ENCODE results near the gene VRK2.
"Not testable (repeated sequence)": the region's sequence is repeated elsewhere in the genome, so short reads cannot be mapped to it uniquely, and the experiment has no call there.

The VRK2 gene

DNA sequence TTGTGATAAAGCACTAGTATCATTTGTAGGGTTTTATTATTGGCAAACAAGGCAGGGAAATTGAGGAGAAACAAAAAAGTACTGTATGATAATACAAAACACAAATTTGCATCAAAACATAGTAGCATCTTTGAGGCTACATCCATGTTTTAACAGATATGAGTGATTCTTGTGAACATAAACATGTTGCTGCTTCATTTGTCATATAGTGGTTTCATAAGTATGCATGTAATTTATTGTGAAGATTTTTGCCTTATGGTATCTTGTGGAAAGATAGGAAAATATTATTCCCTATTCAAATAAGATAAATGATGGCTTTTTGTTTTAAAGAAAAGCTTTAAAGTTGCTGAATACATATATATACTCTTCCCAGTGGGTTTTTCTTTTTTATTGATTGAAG is 60.3 kb downstream of the VRK2 start:
- H3K4me3 ChIP-seq (ENCODE audit: insufficient read depth, low read depth, low read length), result no peak overlapping the region
- no peaks in the 10 kb centered on the region for H3K4me1 ChIP-seq (ENCODE audit: control insufficient read depth, insufficient read depth, low read length)
- H3K36me3 ChIP-seq (ENCODE audit: control insufficient read depth, insufficient read depth, low read length), result no peaks in the 10 kb centered on the region
- H3K27ac ChIP-seq (ENCODE audit: insufficient read depth, low read depth, low read length, poor library complexity, severe bottlenecking), result no peak overlapping the region
- no peaks in the 10 kb centered on the region for H3K27me3 ChIP-seq (ENCODE audit: control insufficient read depth, insufficient read depth, low read length, poor library complexity, severe bottlenecking)
- H3K9me3 ChIP-seq (ENCODE audit: control insufficient read depth, low read length), result no peaks in the 10 kb centered on the region

DNA sequence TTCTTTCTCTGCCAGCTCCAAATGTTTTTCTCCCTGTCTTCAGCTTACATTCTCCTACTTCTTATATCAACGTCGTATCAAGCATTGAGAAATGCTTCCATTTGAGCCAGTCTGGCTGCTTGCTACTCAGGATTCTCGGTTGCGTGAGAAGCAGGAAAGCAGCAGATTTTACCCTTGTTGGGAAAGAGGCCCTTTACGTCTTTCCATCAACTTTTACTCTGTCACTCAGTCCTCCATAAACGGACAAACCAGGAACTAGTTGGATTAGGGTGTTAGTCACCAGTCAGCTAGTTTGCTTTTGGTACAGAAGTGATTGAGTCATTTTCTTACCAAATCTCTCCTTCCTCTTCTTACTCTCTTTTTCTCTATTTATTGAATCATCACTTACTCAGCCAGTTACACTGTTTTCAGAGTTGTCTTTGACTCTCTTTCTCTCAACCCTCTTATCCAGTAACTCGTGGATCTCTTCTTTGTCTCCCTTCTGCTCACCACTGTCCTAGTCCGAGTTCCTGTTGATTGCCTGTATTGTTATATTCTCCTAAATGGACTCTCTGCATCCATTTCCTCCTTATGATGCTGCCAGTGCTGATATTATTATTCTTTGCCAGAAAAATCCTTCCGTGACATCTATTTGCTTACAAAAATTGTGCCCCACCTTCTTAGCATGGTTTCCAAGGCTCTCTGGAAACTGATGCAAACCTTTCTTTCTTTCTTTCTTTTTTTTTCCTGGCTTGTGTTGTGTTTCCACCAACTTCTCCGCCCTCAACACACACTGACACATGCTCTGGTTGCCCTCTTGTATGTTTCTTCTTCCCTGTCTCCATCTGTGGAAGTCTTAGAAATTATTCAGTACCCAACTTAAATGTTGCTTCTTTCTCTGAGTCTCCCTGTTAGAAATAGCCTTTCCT is 61.5 kb downstream of the VRK2 start:
- no peaks in the 10 kb centered on the region for H3K27me3 ChIP-seq (ENCODE audit: control insufficient read depth, insufficient read depth, low read length, poor library complexity, severe bottlenecking)
- H3K4me1 ChIP-seq (ENCODE audit: control insufficient read depth, insufficient read depth, low read length), result no peaks in the 10 kb centered on the region
- 91% methylated on average over 9 to 10 of the region's 10 CpGs for WGBS, 2 experiments
- no peak overlapping the region for H3K27ac ChIP-seq (ENCODE audit: insufficient read depth, low read depth, low read length, poor library complexity, severe bottlenecking)
- no peaks in the 10 kb centered on the region for H3K9me3 ChIP-seq (ENCODE audit: control insufficient read depth, low read length)
- H3K4me3 ChIP-seq (ENCODE audit: insufficient read depth, low read depth, low read length), result no peak overlapping the region
- H3K36me3 ChIP-seq (ENCODE audit: control insufficient read depth, insufficient read depth, low read length), result no peaks in the 10 kb centered on the region

DNA sequence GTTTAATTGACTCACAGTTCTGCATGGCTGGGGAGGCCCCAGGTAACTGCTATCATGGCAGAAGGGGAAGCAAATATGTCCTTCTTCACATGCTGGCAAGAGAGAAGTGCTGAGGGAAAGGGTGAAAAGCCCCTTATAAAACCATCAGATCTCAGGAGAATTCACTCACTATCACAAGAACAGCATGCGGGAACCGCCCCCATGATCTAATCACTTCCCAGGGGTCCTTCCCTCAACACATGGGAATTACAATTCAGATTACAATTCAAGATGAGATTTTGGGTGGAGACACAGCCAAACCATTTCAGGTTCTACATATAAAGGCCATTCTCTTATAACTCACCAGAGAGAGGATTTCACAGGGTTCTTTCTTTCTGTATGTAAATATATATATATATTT is 62.9 kb downstream of the VRK2 start:
- Histone ChIP-seq H3K36me3 (ENCODE audit: control insufficient read depth, insufficient read depth, low read length) (no peaks in the 10 kb centered on the region), H3K27me3 (ENCODE audit: control insufficient read depth, insufficient read depth, low read length, poor library complexity, severe bottlenecking) (no peaks in the 10 kb centered on the region), H3K9me3 (ENCODE audit: control insufficient read depth, low read length) (no peaks in the 10 kb centered on the region), H3K4me1 (ENCODE audit: control insufficient read depth, insufficient read depth, low read length) (no peaks in the 10 kb centered on the region), H3K4me3 (ENCODE audit: insufficient read depth, low read depth, low read length) (no peak overlapping the region), H3K27ac (ENCODE audit: insufficient read depth, low read depth, low read length, poor library complexity, severe bottlenecking) (no peak overlapping the region)
- 91 to 95% methylated on average over 2 of the region's 2 CpGs for WGBS, 2 experiments

DNA sequence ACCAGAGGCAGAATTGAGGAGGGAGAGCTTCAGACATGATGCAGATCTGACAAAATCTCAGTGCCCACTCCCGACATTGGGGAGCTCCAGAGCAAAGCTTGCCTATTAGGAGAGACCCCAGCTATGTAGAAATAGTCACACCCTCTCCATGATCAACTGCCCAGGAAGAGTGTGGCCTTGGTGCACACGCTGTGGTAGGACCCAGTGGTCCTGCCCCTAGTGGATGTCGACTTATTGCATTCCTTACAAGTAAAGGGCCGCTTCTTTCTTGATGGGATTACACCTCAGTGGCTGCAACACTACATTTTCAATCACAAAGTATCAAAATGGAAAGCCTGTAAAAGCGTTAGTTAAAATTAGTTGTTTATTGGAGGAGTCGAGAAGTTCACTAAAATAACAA is 64.2 kb downstream of the VRK2 start:
- 92 to 95% methylated on average over 5 to 6 of the region's 6 CpGs for WGBS, 2 experiments
- Histone ChIP-seq H3K27ac (ENCODE audit: insufficient read depth, low read depth, low read length, poor library complexity, severe bottlenecking) (no peak overlapping the region), H3K4me3 (ENCODE audit: insufficient read depth, low read depth, low read length) (no peak overlapping the region), H3K4me1 (ENCODE audit: control insufficient read depth, insufficient read depth, low read length) (no peaks in the 10 kb centered on the region), H3K9me3 (ENCODE audit: control insufficient read depth, low read length) (no peaks in the 10 kb centered on the region), H3K27me3 (ENCODE audit: control insufficient read depth, insufficient read depth, low read length, poor library complexity, severe bottlenecking) (no peaks in the 10 kb centered on the region), H3K36me3 (ENCODE audit: control insufficient read depth, insufficient read depth, low read length) (no peaks in the 10 kb centered on the region)

DNA sequence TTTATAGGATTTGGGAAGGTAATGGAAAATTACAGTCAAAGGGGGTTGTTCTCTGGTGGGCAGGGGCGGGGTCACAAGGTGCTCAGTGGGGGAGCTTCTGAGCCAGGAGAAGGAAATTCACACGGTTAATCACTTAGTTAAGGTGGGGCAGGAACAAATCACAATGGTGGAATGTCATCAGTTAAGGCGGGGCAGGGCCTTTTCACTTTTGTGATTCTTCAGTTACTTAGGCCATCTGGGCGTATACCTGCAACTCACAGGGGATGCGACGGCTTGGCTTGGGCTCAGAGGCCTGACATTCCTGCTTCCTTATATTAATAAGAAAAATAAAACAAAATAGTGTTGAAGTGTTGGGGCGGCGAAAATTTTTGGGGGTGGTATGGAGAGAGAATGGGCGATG is 67.0 kb downstream of the VRK2 start:
- H3K36me3 ChIP-seq (ENCODE audit: control insufficient read depth, insufficient read depth, low read length); H3K27ac ChIP-seq (ENCODE audit: insufficient read depth, low read depth, low read length, poor library complexity, severe bottlenecking); H3K27me3 ChIP-seq (ENCODE audit: control insufficient read depth, insufficient read depth, low read length, poor library complexity, severe bottlenecking); H3K9me3 ChIP-seq (ENCODE audit: control insufficient read depth, low read length); H3K4me1 ChIP-seq (ENCODE audit: control insufficient read depth, insufficient read depth, low read length); H3K4me3 ChIP-seq (ENCODE audit: insufficient read depth, low read depth, low read length): not testable (repeated sequence)
- WGBS, 2 experiments, result 90 to 95% methylated on average over 7 of the region's 9 CpGs

DNA sequence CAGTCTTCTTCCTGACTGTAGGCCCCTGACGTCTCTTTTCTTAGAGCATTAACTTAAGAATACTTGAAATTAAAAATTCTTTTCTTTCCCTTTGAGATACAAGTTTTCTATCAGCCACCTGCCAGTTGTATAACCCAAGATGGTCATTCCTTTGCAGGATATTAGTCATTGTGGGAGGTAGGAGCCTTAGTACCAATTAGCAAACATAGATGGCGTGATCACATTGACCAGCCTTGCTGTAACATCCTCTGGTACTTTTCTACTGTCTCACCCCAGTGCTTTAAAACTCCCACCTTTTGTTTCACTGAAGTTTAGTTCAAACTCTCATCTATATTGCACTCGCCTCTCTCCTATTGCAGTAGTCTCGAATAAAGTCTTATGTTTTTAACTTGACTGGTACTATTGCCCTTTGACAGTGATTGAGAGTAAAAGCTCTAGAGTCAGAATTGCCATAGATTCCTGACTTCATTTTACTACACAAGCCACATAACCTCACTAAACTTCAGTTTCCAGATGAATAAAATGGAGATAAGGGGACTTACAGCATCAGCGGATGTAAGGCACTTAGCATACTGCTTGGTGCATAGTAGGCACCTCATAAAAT is 74.1 kb downstream of the VRK2 start:
- no peak overlapping the region for H3K27ac ChIP-seq (ENCODE audit: insufficient read depth, low read depth, low read length, poor library complexity, severe bottlenecking)
- H3K4me3 ChIP-seq (ENCODE audit: insufficient read depth, low read depth, low read length), result no peak overlapping the region
- no peaks in the 10 kb centered on the region for H3K36me3 ChIP-seq (ENCODE audit: control insufficient read depth, insufficient read depth, low read length)
- no peaks in the 10 kb centered on the region for H3K4me1 ChIP-seq (ENCODE audit: control insufficient read depth, insufficient read depth, low read length)
- H3K9me3 ChIP-seq (ENCODE audit: control insufficient read depth, low read length), result no peaks in the 10 kb centered on the region
- no peaks in the 10 kb centered on the region for H3K27me3 ChIP-seq (ENCODE audit: control insufficient read depth, insufficient read depth, low read length, poor library complexity, severe bottlenecking)
- WGBS, 2 experiments, result 93 to 94% methylated on average over 5 of the region's 5 CpGs

DNA sequence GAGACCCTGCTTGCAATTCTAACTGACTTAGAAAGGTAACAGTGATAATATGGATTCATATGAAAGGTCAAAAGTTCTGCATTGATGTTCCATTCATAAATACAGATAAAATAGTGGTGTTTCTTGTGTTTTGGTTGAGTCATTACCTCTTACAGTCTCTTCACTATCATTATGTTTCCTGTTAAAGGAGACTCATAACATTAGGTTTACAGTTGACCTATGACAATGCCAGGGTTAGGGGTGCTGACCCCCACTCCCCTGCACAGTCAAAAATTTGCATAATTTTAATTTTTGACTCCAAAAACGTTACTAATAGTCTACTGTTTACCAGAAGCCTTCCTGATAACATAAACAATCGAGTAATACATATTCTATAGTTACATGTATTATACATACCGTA is 75.4 kb downstream of the VRK2 start:
- Histone ChIP-seq H3K36me3 (ENCODE audit: control insufficient read depth, insufficient read depth, low read length) (no peaks in the 10 kb centered on the region), H3K9me3 (ENCODE audit: control insufficient read depth, low read length) (no peaks in the 10 kb centered on the region), H3K4me1 (ENCODE audit: control insufficient read depth, insufficient read depth, low read length) (no peaks in the 10 kb centered on the region), H3K27ac (ENCODE audit: insufficient read depth, low read depth, low read length, poor library complexity, severe bottlenecking) (no peak overlapping the region), H3K27me3 (ENCODE audit: control insufficient read depth, insufficient read depth, low read length, poor library complexity, severe bottlenecking) (no peaks in the 10 kb centered on the region), H3K4me3 (ENCODE audit: insufficient read depth, low read depth, low read length) (no peak overlapping the region)
- WGBS, 2 experiments, result 83 to 89% methylated on average over 1 of the region's 3 CpGs

DNA sequence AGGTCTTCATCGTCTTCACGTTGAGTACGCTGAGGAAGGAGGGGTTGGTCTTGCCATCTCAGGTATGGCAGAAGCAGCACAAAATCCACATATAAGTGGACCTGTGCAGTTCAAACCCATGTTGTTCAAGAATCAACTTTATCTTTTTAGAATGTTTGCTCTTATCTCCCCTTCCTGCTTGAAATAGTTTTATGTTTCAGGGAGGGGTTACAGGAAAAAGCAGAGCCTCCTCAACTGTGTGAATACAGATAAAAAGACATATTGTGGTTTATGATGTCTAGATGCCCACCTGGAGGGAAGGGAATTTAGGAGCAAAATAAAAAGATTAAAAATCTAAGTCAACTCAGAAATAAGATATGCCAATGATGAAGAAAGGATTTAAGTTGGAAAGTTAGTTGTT is 75.9 kb downstream of the VRK2 start:
- H3K27me3 ChIP-seq (ENCODE audit: control insufficient read depth, insufficient read depth, low read length, poor library complexity, severe bottlenecking), result no peaks in the 10 kb centered on the region
- H3K9me3 ChIP-seq (ENCODE audit: control insufficient read depth, low read length), result no peaks in the 10 kb centered on the region
- no peak overlapping the region for H3K4me3 ChIP-seq (ENCODE audit: insufficient read depth, low read depth, low read length)
- no peaks in the 10 kb centered on the region for H3K4me1 ChIP-seq (ENCODE audit: control insufficient read depth, insufficient read depth, low read length)
- H3K27ac ChIP-seq (ENCODE audit: insufficient read depth, low read depth, low read length, poor library complexity, severe bottlenecking), result no peak overlapping the region
- WGBS, 2 experiments, result 89 to 96% methylated on average over 3 of the region's 3 CpGs
- H3K36me3 ChIP-seq (ENCODE audit: control insufficient read depth, insufficient read depth, low read length), result no peaks in the 10 kb centered on the region

DNA sequence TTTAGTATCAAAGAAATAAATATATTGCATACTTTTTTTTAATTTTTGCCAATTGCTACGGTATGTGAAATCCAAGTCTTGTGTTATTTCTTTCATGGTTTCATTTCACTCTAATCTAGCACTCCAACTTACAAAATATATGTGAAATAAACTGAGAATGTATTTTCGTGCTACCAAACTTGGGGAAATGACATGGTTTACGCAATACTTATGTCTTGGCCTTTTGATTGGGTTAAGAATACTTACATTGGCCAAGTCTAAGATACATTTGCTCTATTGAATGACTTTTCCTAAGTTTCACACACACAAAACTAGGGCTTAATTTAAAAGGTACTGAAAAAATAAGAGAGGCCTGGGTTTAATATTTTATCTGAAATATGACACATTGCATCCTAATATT is 80.5 kb downstream of the VRK2 start:
- Histone ChIP-seq H3K27ac (ENCODE audit: insufficient read depth, low read depth, low read length, poor library complexity, severe bottlenecking) (no peak overlapping the region), H3K4me1 (ENCODE audit: control insufficient read depth, insufficient read depth, low read length) (no peaks in the 10 kb centered on the region), H3K9me3 (ENCODE audit: control insufficient read depth, low read length) (no peaks in the 10 kb centered on the region), H3K27me3 (ENCODE audit: control insufficient read depth, insufficient read depth, low read length, poor library complexity, severe bottlenecking) (no peaks in the 10 kb centered on the region), H3K4me3 (ENCODE audit: insufficient read depth, low read depth, low read length) (no peak overlapping the region), H3K36me3 (ENCODE audit: control insufficient read depth, insufficient read depth, low read length) (no peaks in the 10 kb centered on the region)
- WGBS, 2 experiments, result 95 to 97% methylated on average over 2 of the region's 3 CpGs

DNA sequence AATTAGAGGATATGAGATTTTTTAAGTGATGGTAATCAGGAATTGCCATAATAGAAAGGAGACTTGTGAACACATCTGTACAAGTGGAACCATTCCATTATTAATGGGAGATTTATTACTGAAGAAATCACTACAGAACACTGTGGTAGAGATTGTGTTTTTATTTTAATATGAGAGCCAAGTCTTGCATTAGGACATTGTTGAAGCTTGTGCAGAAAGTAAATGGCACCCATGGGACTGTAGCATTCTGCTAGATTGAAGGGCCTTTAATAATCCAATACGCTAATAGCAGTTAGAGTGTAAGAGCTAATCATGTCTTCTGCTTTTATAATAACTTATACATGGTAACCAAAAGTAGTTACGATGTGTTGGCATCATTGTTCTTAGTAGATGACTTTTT is 83.6 kb downstream of the VRK2 start:
- Histone ChIP-seq H3K36me3 (ENCODE audit: control insufficient read depth, insufficient read depth, low read length) (no peaks in the 10 kb centered on the region), H3K27me3 (ENCODE audit: control insufficient read depth, insufficient read depth, low read length, poor library complexity, severe bottlenecking) (no peaks in the 10 kb centered on the region), H3K9me3 (ENCODE audit: control insufficient read depth, low read length) (no peaks in the 10 kb centered on the region), H3K4me1 (ENCODE audit: control insufficient read depth, insufficient read depth, low read length) (no peaks in the 10 kb centered on the region), H3K4me3 (ENCODE audit: insufficient read depth, low read depth, low read length) (no peak overlapping the region), H3K27ac (ENCODE audit: insufficient read depth, low read depth, low read length, poor library complexity, severe bottlenecking) (no peak overlapping the region)
- WGBS, 2 experiments, result 100% methylated on average over 1 of the region's 2 CpGs; no CpG with 5 or more reads in 1 of the 2 experiments

Measured in ectodermal cell (in vitro differentiated cells).